SK-N-SH (cell line): ENCODE data around the gene SCAF1. TPM values are rescaled to one million over a fixed set of nuclear protein-coding genes. Genes with fewer than 3 reads are reported as not detected.

Source experiments
- CTCF ChIA-PET: fragments of 300-600, 350-600 bp; formaldehyde crosslinking; extraction: SDS; loops from one replicate; lab custom pipeline; 2021; lab: Yijun Ruan, JAX
- POLR2A ChIA-PET: fragments of 350-600 bp; sonication (Branson Sonifier 250); formaldehyde crosslinking; extraction: SDS; loops from one replicate; lab custom pipeline; 2020; ENCODE audit warnings: antibody characterized with exemption, inconsistent platforms; lab: Yijun Ruan, JAX
- DNase-seq: peaks from one replicate; pipeline ENCODE4 v3.0.0; 2012
- H2AFZ ChIP-seq: fragments of 200-600 bp; sonication (generic); 2 replicates; pipeline ENCODE4 v1.8.1; 2016; ENCODE audit warnings: antibody characterized with exemption, mild to moderate bottlenecking, low read depth
- H3F3A ChIP-seq: fragments of 200-600 bp; sonication (generic); replicated peaks from 2 replicates; pipeline ENCODE3; 2016; ENCODE audit warnings: antibody characterized with exemption, mild to moderate bottlenecking; ENCODE audit not compliant: insufficient read depth
- H3K27ac ChIP-seq, 2 experiments: fragments of 200-500 bp in 1 of 2; fragments of 200-600 bp in 1 of 2; sonication (Bioruptor generic) in 1 of 2; sonication (generic), shearing (Covaris generic) in 1 of 2; 2 replicates each; pipeline versions ENCODE4 v1.5.1 to v1.6.1; 2014 to 2016; ENCODE audit warnings: low read depth in 2 of 2, inconsistent platforms in 1 of 2, low read length in 1 of 2, mild to moderate bottlenecking in 1 of 2, mixed read lengths in 1 of 2
- H3K27me3 ChIP-seq: fragments of 200-600 bp; sonication (generic), shearing (Covaris generic); 2 replicates; pipeline ENCODE4 v1.6.1; 2016; ENCODE audit warnings: mixed run types; ENCODE audit not compliant: insufficient read depth
- H3K36me3 ChIP-seq, 2 experiments: fragments of 200-500 bp in 1 of 2; fragments of 200-600 bp in 1 of 2; sonication (Bioruptor generic) in 1 of 2; sonication (generic) in 1 of 2; replicated peaks in 1 of 2; 2 replicates each; pipeline versions ENCODE3 to v1.5.1; 2014 to 2016; ENCODE audit warnings: low read length in 1 of 2, mild to moderate bottlenecking in 1 of 2; ENCODE audit not compliant: insufficient read depth in 2 of 2, control insufficient read depth in 1 of 2
- H3K4me1 ChIP-seq, 2 experiments: fragments of 200-500 bp in 1 of 2; fragments of 200-600 bp in 1 of 2; sonication (Bioruptor generic) in 1 of 2; sonication (generic), shearing (Covaris generic) in 1 of 2; 2 replicates each; pipeline versions ENCODE4 v1.5.1 to v1.6.1; 2014 to 2016; ENCODE audit warnings: low read depth in 1 of 2, low read length in 1 of 2, mixed run types in 1 of 2; ENCODE audit not compliant: insufficient read depth in 2 of 2, control insufficient read depth in 1 of 2
- H3K4me2 ChIP-seq: fragments of 200-600 bp; sonication (generic), shearing (Covaris generic); 2 replicates; pipeline ENCODE4 v1.6.1; 2017; ENCODE audit warnings: mixed run types
- H3K4me3 ChIP-seq, 2 experiments: fragments of 200-500 bp in 1 of 2; fragments of 200-600 bp in 1 of 2; sonication (Bioruptor generic) in 1 of 2; sonication (generic), shearing (Covaris generic) in 1 of 2; 2 replicates each; pipeline versions ENCODE4 v1.5.1 to v1.8.1; 2014 to 2016; ENCODE audit warnings: low read depth in 2 of 2, inconsistent platforms in 1 of 2, low read length in 1 of 2, mild to moderate bottlenecking in 1 of 2, mixed read lengths in 1 of 2, moderate library complexity in 1 of 2
- H3K79me2 ChIP-seq: fragments of 200-600 bp; sonication (generic); 2 replicates; pipeline ENCODE4 v1.8.1; 2017; ENCODE audit warnings: mild to moderate bottlenecking; ENCODE audit not compliant: insufficient read depth
- H3K9ac ChIP-seq: fragments of 200-600 bp; sonication (generic); 2 replicates; pipeline ENCODE4 v1.6.1; 2017; ENCODE audit warnings: mixed run types
- H3K9me2 ChIP-seq: fragments of 200-600 bp; sonication (generic); 2 replicates; pipeline ENCODE4 v1.6.1; 2017; ENCODE audit warnings: mixed run types
- H3K9me3 ChIP-seq: fragments of 200-600 bp; sonication (generic); 2 replicates; pipeline ENCODE4 v1.6.1; 2017; ENCODE audit warnings: mixed run types, mild to moderate bottlenecking, moderate library complexity
- H4K20me1 ChIP-seq: fragments of 200-600 bp; sonication (generic); 2 replicates; pipeline ENCODE4 v1.6.1; 2017; ENCODE audit warnings: mild to moderate bottlenecking, mixed run types; ENCODE audit not compliant: insufficient read depth
- FOSL2 ChIP-seq: IDR thresholded peaks from 2 replicates; pipeline ENCODE4 v1.4.0; 2012; ENCODE audit warnings: low read depth, mild to moderate bottlenecking, moderate library complexity, borderline replicate concordance
- FOXJ3 ChIP-seq: sonication (generic); formaldehyde crosslinking; IDR thresholded peaks from 2 replicates; pipeline ENCODE4 v1.5.1; 2020; ENCODE audit warnings: mild to moderate bottlenecking, missing genetic modification reagents
- FOXM1 ChIP-seq: IDR thresholded peaks from 2 replicates; pipeline ENCODE4 v1.4.0; 2012; ENCODE audit warnings: low read depth, mild to moderate bottlenecking
- GABPA ChIP-seq: IDR thresholded peaks from 2 replicates; pipeline ENCODE4 v1.4.0; 2012; ENCODE audit warnings: low read depth, mild to moderate bottlenecking
- GATA2 ChIP-seq: sonication (generic); formaldehyde crosslinking; IDR thresholded peaks from 2 replicates; pipeline ENCODE4 v1.5.0; 2020; ENCODE audit warnings: mild to moderate bottlenecking, missing genetic modification reagents
- NFIC ChIP-seq: IDR thresholded peaks from 2 replicates; pipeline ENCODE4 v1.4.0; 2012; ENCODE audit warnings: borderline replicate concordance
- NRF1 ChIP-seq: IDR thresholded peaks from 2 replicates; pipeline ENCODE4 v1.6.1; 2012; ENCODE audit warnings: low read depth, mild to moderate bottlenecking, low read length
- POLR2AphosphoS5 ChIP-seq: IDR thresholded peaks from 2 replicates; pipeline ENCODE4 v1.6.1; 2012; ENCODE audit warnings: low read depth, low read length
- RAD21 ChIP-seq: IDR thresholded peaks from 2 replicates; pipeline ENCODE4 v1.6.1; 2012; ENCODE audit warnings: mild to moderate bottlenecking, low read length
- SMC3 ChIP-seq: IDR thresholded peaks from 2 replicates; pipeline ENCODE4 v1.6.1; 2012; ENCODE audit warnings: low read depth, low read length, improper control_type of control experiment
- TAF1 ChIP-seq: IDR thresholded peaks from 2 replicates; pipeline ENCODE4 v1.6.1; 2012; ENCODE audit warnings: low read depth, mild to moderate bottlenecking, low read length, moderate library complexity, borderline replicate concordance
- TEAD4 ChIP-seq: IDR thresholded peaks from 2 replicates; pipeline ENCODE4 v1.4.0; 2012; ENCODE audit warnings: mild to moderate bottlenecking, borderline replicate concordance; ENCODE audit not compliant: insufficient read depth
- WGBS: methylation state at CpG from one replicate; pipeline ENCODE4 v1.1.6; 2017; ENCODE audit warnings: low lambda C conversion rate; 5-methylcytosine and 5-hydroxymethylcytosine counted together
- polyA plus RNA-seq, 3 experiments: library from polyadenylated mRNA; depleted of rRNA; stranded (reverse); fragments of >200 nt; gene quantifications; 2 replicates each; pipeline ENCODE4 v1.2.3, GENCODE V29; 2012
- TF ChIP-seq, protein P1 (sequence below): fragments of 150-350 bp; IDR thresholded peaks from 2 replicates; pipeline ENCODE4 v1.6.1; 2017; ENCODE audit warnings: antibody characterized with exemption, low read length, low read depth, borderline replicate concordance
- TF ChIP-seq, protein P2 (sequence below): IDR thresholded peaks from 2 replicates; pipeline ENCODE4 v1.4.0; 2012; ENCODE audit warnings: low read depth, borderline replicate concordance
- TF ChIP-seq, protein P3 (sequence below): IDR thresholded peaks from 2 replicates; pipeline ENCODE4; 2012
- TF ChIP-seq, protein P4 (sequence below): fragments of 150-350 bp; IDR thresholded peaks from 2 replicates; pipeline ENCODE4 v1.6.1; 2016; ENCODE audit warnings: mild to moderate bottlenecking, low read depth, low read length
- TF ChIP-seq, protein P5 (sequence below): IDR thresholded peaks from 2 replicates; pipeline ENCODE4 v1.6.1; 2012; ENCODE audit warnings: mild to moderate bottlenecking, low read depth, low read length, moderate library complexity

SCAF1 gene
- polyA plus RNA-seq, 1 of the 3 experiments (the other 2 are of a cell fraction) = 9.5 TPM

DNA sequence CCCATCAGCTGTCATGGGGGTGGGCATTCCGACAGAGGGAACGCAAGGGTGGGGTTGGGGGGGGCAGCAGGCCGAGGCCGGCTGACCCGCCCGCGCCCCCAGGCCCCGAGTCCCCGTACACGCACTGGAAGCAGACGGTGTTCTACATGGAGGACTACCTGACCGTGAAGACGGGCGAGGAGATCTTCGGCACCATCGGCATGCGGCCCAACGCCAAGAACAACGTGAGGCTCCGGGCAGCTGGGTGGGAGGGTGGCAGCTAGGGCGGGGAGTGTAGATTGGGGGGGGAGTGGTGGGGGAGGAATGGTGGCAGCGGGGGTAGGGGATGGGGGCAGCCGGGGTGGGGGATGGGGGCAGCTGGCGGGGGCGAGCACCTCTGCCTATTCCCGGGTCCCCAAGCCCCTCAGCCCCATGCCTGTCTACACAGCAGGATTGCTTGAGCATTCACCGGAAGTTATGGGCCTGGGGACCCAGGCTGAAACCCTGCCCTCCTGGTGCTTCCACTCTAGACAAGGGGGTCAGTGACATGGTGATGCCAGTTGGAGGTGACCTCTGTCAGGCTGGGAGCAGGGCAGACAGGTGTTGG is 44.6 kb downstream of the SCAF1 start:
- ChIA-PET POLR2A (interaction anchor here (1.1 kb wide), 1 partner anchor 10 kb away, joined by 3 read pairs; the partner anchor contains the start of gene PRMT1), CTCF (interaction anchor here (1.0 to 8.0 kb wide), 3 partner anchors 9 to 184 kb away, joined by 3 to 75 read pairs (median 3); partner anchors contain the start of gene PRMT1)

More for the DNA sequence above, 44.6 kb downstream of the SCAF1 start:
- H3K9me3 ChIP-seq = no peaks in the 10 kb centered on the region
- H3K27me3 ChIP-seq = no peaks in the 10 kb centered on the region
- peaks cover 29 to 54% of the 10 kb centered on the region in 2 experiments for H3K36me3 ChIP-seq
- no peaks in the 10 kb centered on the region for H3K9me2 ChIP-seq
- no peak overlapping the region for H3K27ac ChIP-seq
- no peak overlapping the region for H2AFZ ChIP-seq
- H3K4me1 ChIP-seq = peaks cover 6 to 18% of the 10 kb centered on the region in 2 experiments; a peak in 2 of 4 replicates
- no peak overlapping the region for H3K9ac ChIP-seq
- no peak overlapping the region for H3K4me2 ChIP-seq
- no peak for DNase-seq
- peaks cover 22% of the 10 kb centered on the region for H4K20me1 ChIP-seq
- WGBS = 98% methylated on average over 26 of the region's 27 CpGs
- peaks cover 22% of the 10 kb centered on the region for H3K79me2 ChIP-seq
- TF ChIP-seq, protein P1, sequence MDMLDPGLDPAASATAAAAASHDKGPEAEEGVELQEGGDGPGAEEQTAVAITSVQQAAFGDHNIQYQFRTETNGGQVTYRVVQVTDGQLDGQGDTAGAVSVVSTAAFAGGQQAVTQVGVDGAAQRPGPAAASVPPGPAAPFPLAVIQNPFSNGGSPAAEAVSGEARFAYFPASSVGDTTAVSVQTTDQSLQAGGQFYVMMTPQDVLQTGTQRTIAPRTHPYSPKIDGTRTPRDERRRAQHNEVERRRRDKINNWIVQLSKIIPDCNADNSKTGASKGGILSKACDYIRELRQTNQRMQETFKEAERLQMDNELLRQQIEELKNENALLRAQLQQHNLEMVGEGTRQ = no peak
- TF ChIP-seq NFIC (no peak), RAD21 (no peak), TAF1 (no peak), FOSL2 (no peak), GABPA (no peak), FOXJ3 (no peak), FOXM1 (no peak), SMC3 (no peak), GATA2 (CRISPR knock-in tag) (no peak), TEAD4 (no peak), NRF1 (no peak), POLR2AphosphoS5 (no peak)
- TF ChIP-seq, protein P2, sequence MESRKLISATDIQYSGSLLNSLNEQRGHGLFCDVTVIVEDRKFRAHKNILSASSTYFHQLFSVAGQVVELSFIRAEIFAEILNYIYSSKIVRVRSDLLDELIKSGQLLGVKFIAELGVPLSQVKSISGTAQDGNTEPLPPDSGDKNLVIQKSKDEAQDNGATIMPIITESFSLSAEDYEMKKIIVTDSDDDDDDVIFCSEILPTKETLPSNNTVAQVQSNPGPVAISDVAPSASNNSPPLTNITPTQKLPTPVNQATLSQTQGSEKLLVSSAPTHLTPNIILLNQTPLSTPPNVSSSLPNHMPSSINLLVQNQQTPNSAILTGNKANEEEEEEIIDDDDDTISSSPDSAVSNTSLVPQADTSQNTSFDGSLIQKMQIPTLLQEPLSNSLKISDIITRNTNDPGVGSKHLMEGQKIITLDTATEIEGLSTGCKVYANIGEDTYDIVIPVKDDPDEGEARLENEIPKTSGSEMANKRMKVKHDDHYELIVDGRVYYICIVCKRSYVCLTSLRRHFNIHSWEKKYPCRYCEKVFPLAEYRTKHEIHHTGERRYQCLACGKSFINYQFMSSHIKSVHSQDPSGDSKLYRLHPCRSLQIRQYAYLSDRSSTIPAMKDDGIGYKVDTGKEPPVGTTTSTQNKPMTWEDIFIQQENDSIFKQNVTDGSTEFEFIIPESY = no peak
- TF ChIP-seq, protein P3, sequence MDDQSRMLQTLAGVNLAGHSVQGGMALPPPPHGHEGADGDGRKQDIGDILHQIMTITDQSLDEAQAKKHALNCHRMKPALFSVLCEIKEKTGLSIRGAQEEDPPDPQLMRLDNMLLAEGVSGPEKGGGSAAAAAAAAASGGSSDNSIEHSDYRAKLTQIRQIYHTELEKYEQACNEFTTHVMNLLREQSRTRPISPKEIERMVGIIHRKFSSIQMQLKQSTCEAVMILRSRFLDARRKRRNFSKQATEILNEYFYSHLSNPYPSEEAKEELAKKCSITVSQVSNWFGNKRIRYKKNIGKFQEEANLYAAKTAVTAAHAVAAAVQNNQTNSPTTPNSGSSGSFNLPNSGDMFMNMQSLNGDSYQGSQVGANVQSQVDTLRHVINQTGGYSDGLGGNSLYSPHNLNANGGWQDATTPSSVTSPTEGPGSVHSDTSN = no peak
- TF ChIP-seq, protein P4, sequence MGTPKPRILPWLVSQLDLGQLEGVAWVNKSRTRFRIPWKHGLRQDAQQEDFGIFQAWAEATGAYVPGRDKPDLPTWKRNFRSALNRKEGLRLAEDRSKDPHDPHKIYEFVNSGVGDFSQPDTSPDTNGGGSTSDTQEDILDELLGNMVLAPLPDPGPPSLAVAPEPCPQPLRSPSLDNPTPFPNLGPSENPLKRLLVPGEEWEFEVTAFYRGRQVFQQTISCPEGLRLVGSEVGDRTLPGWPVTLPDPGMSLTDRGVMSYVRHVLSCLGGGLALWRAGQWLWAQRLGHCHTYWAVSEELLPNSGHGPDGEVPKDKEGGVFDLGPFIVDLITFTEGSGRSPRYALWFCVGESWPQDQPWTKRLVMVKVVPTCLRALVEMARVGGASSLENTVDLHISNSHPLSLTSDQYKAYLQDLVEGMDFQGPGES = no peak
- TF ChIP-seq, protein P5, sequence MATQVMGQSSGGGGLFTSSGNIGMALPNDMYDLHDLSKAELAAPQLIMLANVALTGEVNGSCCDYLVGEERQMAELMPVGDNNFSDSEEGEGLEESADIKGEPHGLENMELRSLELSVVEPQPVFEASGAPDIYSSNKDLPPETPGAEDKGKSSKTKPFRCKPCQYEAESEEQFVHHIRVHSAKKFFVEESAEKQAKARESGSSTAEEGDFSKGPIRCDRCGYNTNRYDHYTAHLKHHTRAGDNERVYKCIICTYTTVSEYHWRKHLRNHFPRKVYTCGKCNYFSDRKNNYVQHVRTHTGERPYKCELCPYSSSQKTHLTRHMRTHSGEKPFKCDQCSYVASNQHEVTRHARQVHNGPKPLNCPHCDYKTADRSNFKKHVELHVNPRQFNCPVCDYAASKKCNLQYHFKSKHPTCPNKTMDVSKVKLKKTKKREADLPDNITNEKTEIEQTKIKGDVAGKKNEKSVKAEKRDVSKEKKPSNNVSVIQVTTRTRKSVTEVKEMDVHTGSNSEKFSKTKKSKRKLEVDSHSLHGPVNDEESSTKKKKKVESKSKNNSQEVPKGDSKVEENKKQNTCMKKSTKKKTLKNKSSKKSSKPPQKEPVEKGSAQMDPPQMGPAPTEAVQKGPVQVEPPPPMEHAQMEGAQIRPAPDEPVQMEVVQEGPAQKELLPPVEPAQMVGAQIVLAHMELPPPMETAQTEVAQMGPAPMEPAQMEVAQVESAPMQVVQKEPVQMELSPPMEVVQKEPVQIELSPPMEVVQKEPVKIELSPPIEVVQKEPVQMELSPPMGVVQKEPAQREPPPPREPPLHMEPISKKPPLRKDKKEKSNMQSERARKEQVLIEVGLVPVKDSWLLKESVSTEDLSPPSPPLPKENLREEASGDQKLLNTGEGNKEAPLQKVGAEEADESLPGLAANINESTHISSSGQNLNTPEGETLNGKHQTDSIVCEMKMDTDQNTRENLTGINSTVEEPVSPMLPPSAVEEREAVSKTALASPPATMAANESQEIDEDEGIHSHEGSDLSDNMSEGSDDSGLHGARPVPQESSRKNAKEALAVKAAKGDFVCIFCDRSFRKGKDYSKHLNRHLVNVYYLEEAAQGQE = no peak
- H3K4me3 ChIP-seq = no peak overlapping the region
- peaks cover 15% of the 10 kb centered on the region for H3F3A ChIP-seq
